HepG2 (cell line): Measurements from ENCODE around the gene MFN2. TPM values are rescaled to one million over a fixed set of nuclear protein-coding genes. Genes with fewer than 3 reads are reported as not detected.

Experiments used
- ATAC-seq: fragments of 200-7000 bp; cut with Tn5 transposase; 3 replicates; pipeline ENCODE4 v1.9.1; 2020; ENCODE audit warnings: mild to moderate bottlenecking, moderate library complexity
- BruUV-seq: library from RNA; stranded (reverse); fragments of 400-500 nt; replicated peaks from 2 replicates; lab custom pipeline; 2021; lab: Mats Ljungman, UMichigan
- CTCF ChIA-PET: fragments of 300-600 bp; formaldehyde crosslinking; extraction: SDS; loops from one replicate; lab custom pipeline; 2021; ENCODE audit warnings: low total read pairs, inconsistent platforms, low intra/inter-chr PET ratio; lab: Yijun Ruan, JAX
- POLR2A ChIA-PET: fragments of 350-600 bp; sonication (Branson Sonifier 250); formaldehyde crosslinking; loops from one replicate; lab custom pipeline; 2020; ENCODE audit warnings: antibody characterized with exemption, inconsistent platforms; lab: Yijun Ruan, JAX
- DNase-seq: peaks from one replicate; pipeline ENCODE4 v3.0.0-alpha.2; 2015; ENCODE audit warnings: low spot score
- FAIRE-seq: peaks from 3 replicates; lab custom pipeline; 2011; peaks lifted over from hg19 to GRCh38; lab: Jason Lieb, UNC
- H2AFZ ChIP-seq: one replicate; pipeline ENCODE4 v1.6.1; 2011; ENCODE audit warnings: low read length, inconsistent platforms
- H3K27ac ChIP-seq: fragments of 300-600 bp; 3 replicates; pipeline ENCODE4 v1.8.0; 2011; ENCODE audit warnings: mixed run types, mild to moderate bottlenecking, mixed read lengths, low read length, inconsistent platforms; ENCODE audit not compliant: insufficient read depth; ENCODE audit errors: extremely low read length
- H3K27me3 ChIP-seq, 2 experiments: fragments of 200-600 bp in 1 of 2; 2 replicates in 1 of 2; 3 replicates in 1 of 2; pipeline versions ENCODE4 v1.6.0 to v1.8.0; 2011; ENCODE audit warnings: low read length in 2 of 2, mild to moderate bottlenecking in 2 of 2, moderate library complexity in 2 of 2, inconsistent platforms in 1 of 2; ENCODE audit not compliant: insufficient read depth in 2 of 2, control insufficient read depth in 1 of 2
- H3K36me3 ChIP-seq, 2 experiments: fragments of 200-600 bp in 1 of 2; replicated peaks in 1 of 2; 2 replicates in 1 of 2; 3 replicates in 1 of 2; pipeline versions ENCODE4 v1.5.1 to v1.8.0; 2011; ENCODE audit warnings: low read length in 2 of 2, inconsistent platforms in 1 of 2; ENCODE audit not compliant: insufficient read depth in 2 of 2, control insufficient read depth in 1 of 2
- H3K4me1 ChIP-seq: 2 replicates; pipeline ENCODE4 v1.5.1; 2012; ENCODE audit warnings: low read length, inconsistent platforms; ENCODE audit not compliant: insufficient read depth
- H3K4me2 ChIP-seq: 2 replicates; pipeline ENCODE4 v1.6.0; 2011; ENCODE audit warnings: low read depth, low read length, inconsistent platforms
- H3K4me3 ChIP-seq, 3 experiments: fragments of 200-600 bp in 1 of 3; sonication (generic), shearing (Covaris generic) in 1 of 3; replicated peaks in 1 of 3; 2 replicates each; pipeline ENCODE4 v1.5.1; 2011 to 2016; ENCODE audit warnings: low read length in 3 of 3, inconsistent platforms in 2 of 3, low read depth in 2 of 3, mild to moderate bottlenecking in 2 of 3, control low read depth in 1 of 3, mixed read lengths in 1 of 3; ENCODE audit not compliant: insufficient read depth in 1 of 3
- H3K79me2 ChIP-seq: one replicate; pipeline ENCODE4 v1.6.1; 2011; ENCODE audit warnings: low read length, inconsistent platforms; ENCODE audit not compliant: insufficient read depth
- H3K9ac ChIP-seq: 2 replicates; pipeline ENCODE4 v1.6.0; 2011; ENCODE audit warnings: mild to moderate bottlenecking, low read depth, low read length, inconsistent platforms; ENCODE audit not compliant: insufficient read depth
- H3K9me3 ChIP-seq: 2 replicates; pipeline ENCODE4 v1.5.1; 2012; ENCODE audit warnings: mild to moderate bottlenecking, low read length
- H4K20me1 ChIP-seq: 2 replicates; pipeline ENCODE4 v1.6.0; 2011; ENCODE audit warnings: inconsistent platforms, mild to moderate bottlenecking, low read length, moderate library complexity; ENCODE audit not compliant: insufficient read depth
- GABPB1 ChIP-seq: IDR thresholded peaks from 2 replicates; pipeline ENCODE4 v1.6.1; 2016; ENCODE audit warnings: mild to moderate bottlenecking, missing genetic modification reagents, moderate library complexity, missing compliant biosample characterization
- PAWR ChIP-seq: sonication (generic); formaldehyde crosslinking; IDR thresholded peaks from 2 replicates; pipeline ENCODE4 v1.4.0; 2020; ENCODE audit warnings: missing genetic modification reagents, mild to moderate bottlenecking, borderline replicate concordance
- SCMH1 ChIP-seq: sonication (generic); formaldehyde crosslinking; IDR thresholded peaks from 2 replicates; pipeline ENCODE4 v1.9.0; 2021; ENCODE audit warnings: missing genetic modification reagents, mild to moderate bottlenecking, borderline replicate concordance
- ZBTB42 ChIP-seq: sonication (generic); formaldehyde crosslinking; IDR thresholded peaks from 2 replicates; pipeline ENCODE4 v1.5.0; 2020; ENCODE audit warnings: mild to moderate bottlenecking, missing genetic modification reagents
- ZBTB7A ChIP-seq: sonication (generic); formaldehyde crosslinking; IDR thresholded peaks from 2 replicates; pipeline ENCODE4 v1.8.0; 2022; ENCODE audit warnings: mild to moderate bottlenecking, missing genetic modification reagents
- ZFX ChIP-seq: sonication (generic); formaldehyde crosslinking; IDR thresholded peaks from 2 replicates; pipeline ENCODE4 v1.4.0; 2020; ENCODE audit warnings: mild to moderate bottlenecking, low read depth, missing genetic modification reagents, moderate library complexity
- ZNF367 ChIP-seq: sonication (generic); formaldehyde crosslinking; IDR thresholded peaks from 2 replicates; pipeline ENCODE4 v1.4.0; 2020; ENCODE audit warnings: missing genetic modification reagents, borderline replicate concordance
- ZNF530 ChIP-seq: sonication (generic); formaldehyde crosslinking; IDR thresholded peaks from 2 replicates; pipeline ENCODE4 v1.5.0; 2020; ENCODE audit warnings: low read depth, mild to moderate bottlenecking, missing genetic modification reagents
- ZNF672 ChIP-seq: sonication (generic); formaldehyde crosslinking; IDR thresholded peaks from 2 replicates; pipeline ENCODE4 v1.8.1; 2022; ENCODE audit warnings: missing genetic modification reagents
- ZNF777 ChIP-seq: sonication (generic); formaldehyde crosslinking; IDR thresholded peaks from 2 replicates; pipeline ENCODE4 v1.4.0; 2020; ENCODE audit warnings: missing genetic modification reagents
- WGBS: methylation state at CpG from one replicate; pipeline ENCODE4 v1.1.6; 2017; ENCODE audit warnings: low lambda C conversion rate; 5-methylcytosine and 5-hydroxymethylcytosine counted together
- in situ Hi-C: cut with HindIII; loops from 2 replicates; pipeline ENCODE4 v1.10.0; 2017; ENCODE audit warnings: low pct_unique_long_range_greater_than_20kb; ENCODE audit not compliant: extremely low pct_ligation_motif_present
- intact Hi-C: fragments of 100-400 bp; cut with micrococcal nuclease; formaldehyde crosslinking; loops from one replicate; pipeline ENCODE4 v1.10.0; 2022; ENCODE audit not compliant: unreplicated experiment
- polyA plus RNA-seq, 8 experiments: library from polyadenylated mRNA; depleted of rRNA in 3 of 8; stranded (reverse) in 7 of 8; unstranded in 1 of 8; fragments of >200 nt; fragmentation: Illumina TruSeq in 4 of 8; extraction: Trizol in 4 of 8; gene quantifications; 2 replicates each; pipeline versions ENCODE4 v1.2.1 to v1.2.3, GENCODE V29; 2011 to 2016; ENCODE audit warnings: low read depth in 4 of 8, missing spikeins in 1 of 8, mixed read lengths in 1 of 8; ENCODE audit not compliant: insufficient read depth in 1 of 8
- total RNA-seq, 5 experiments: library from RNA; depleted of rRNA; stranded (reverse); fragments of >200 nt; fragmentation: Illumina TruSeq; extraction: Trizol; gene quantifications; 2 replicates each; pipeline ENCODE4 v1.2.3, GENCODE V29; 2016; ENCODE audit warnings: low read depth in 1 of 5
- TF ChIP-seq, protein P1 (sequence below): sonication (generic); formaldehyde crosslinking; IDR thresholded peaks from 2 replicates; pipeline ENCODE4 v1.4.0; 2020; ENCODE audit warnings: missing genetic modification reagents
- TF ChIP-seq, protein P2 (sequence below): sonication (generic); formaldehyde crosslinking; IDR thresholded peaks from 2 replicates; pipeline ENCODE4 v1.4.0; 2020; ENCODE audit warnings: mild to moderate bottlenecking, missing genetic modification reagents
- TF ChIP-seq, protein P3 (sequence below): sonication (generic); formaldehyde crosslinking; IDR thresholded peaks from 2 replicates; pipeline ENCODE4 v1.4.0; 2020; ENCODE audit warnings: missing genetic modification reagents, mild to moderate bottlenecking, borderline replicate concordance
- TF ChIP-seq, protein P4 (sequence below): sonication (generic); formaldehyde crosslinking; IDR thresholded peaks from 2 replicates; pipeline ENCODE4 v1.4.0; 2020; ENCODE audit warnings: missing genetic modification reagents

MFN2 gene
- total and polyA plus RNA-seq, 2 of the 13 experiments (the other 11 are each of a cell fraction or from before 2014, with no cell fraction given) = 38.7 to 60.9 TPM

DNA sequence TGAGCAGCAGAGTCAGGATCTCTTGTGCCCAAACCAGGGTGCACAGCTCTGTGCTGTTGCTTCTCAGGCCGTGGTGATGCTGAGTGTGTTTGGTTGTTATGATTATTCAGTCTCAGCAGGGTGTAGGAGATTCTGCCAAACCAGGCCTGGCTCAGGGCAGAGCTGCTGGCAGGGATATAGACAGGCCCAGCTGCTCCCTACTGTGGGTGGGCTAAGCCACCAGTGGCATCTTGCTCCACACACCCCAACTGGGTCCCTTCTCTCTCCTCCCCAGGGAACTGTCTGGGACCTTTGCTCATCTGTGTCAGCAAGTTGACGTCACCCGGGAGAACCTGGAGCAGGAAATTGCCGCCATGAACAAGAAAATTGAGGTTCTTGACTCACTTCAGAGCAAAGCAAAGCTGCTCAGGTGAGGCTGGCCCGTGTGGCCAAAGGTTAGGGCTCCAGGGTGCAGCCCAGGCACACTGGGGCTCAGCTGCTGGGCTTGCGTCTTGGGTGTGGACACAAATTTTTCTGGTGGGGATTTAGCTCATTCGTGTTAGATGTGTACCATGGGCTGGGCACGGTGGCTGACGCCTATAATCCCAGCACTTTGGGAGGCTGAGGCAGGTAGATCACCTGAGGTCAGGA is 29.2 kb downstream of the MFN2 start:
- Histone ChIP-seq H3K27ac (no peak overlapping the region), H3K4me1 (no peaks in the 10 kb centered on the region), H3K9ac (no peak overlapping the region)
- CTCF ChIA-PET = no interaction called here
- ATAC-seq (no peak), DNase-seq (no peak)
- WGBS = 96% methylated on average over 6 of the region's 9 CpGs
- TF ChIP-seq, protein P1, sequence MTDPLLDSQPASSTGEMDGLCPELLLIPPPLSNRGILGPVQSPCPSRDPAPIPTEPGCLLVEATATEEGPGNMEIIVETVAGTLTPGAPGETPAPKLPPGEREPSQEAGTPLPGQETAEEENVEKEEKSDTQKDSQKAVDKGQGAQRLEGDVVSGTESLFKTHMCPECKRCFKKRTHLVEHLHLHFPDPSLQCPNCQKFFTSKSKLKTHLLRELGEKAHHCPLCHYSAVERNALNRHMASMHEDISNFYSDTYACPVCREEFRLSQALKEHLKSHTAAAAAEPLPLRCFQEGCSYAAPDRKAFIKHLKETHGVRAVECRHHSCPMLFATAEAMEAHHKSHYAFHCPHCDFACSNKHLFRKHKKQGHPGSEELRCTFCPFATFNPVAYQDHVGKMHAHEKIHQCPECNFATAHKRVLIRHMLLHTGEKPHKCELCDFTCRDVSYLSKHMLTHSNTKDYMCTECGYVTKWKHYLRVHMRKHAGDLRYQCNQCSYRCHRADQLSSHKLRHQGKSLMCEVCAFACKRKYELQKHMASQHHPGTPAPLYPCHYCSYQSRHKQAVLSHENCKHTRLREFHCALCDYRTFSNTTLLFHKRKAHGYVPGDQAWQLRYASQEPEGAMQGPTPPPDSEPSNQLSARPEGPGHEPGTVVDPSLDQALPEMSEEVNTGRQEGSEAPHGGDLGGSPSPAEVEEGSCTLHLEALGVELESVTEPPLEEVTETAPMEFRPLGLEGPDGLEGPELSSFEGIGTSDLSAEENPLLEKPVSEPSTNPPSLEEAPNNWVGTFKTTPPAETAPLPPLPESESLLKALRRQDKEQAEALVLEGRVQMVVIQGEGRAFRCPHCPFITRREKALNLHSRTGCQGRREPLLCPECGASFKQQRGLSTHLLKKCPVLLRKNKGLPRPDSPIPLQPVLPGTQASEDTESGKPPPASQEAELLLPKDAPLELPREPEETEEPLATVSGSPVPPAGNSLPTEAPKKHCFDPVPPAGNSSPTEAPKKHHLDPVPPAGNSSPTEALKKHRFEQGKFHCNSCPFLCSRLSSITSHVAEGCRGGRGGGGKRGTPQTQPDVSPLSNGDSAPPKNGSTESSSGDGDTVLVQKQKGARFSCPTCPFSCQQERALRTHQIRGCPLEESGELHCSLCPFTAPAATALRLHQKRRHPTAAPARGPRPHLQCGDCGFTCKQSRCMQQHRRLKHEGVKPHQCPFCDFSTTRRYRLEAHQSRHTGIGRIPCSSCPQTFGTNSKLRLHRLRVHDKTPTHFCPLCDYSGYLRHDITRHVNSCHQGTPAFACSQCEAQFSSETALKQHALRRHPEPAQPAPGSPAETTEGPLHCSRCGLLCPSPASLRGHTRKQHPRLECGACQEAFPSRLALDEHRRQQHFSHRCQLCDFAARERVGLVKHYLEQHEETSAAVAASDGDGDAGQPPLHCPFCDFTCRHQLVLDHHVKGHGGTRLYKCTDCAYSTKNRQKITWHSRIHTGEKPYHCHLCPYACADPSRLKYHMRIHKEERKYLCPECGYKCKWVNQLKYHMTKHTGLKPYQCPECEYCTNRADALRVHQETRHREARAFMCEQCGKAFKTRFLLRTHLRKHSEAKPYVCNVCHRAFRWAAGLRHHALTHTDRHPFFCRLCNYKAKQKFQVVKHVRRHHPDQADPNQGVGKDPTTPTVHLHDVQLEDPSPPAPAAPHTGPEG = no peak
- TF ChIP-seq SCMH1 (CRISPR knock-in tag) (no peak), ZBTB42 (CRISPR knock-in tag) (no peak), ZNF367 (CRISPR knock-in tag) (no peak), ZFX (CRISPR knock-in tag) (no peak), GABPB1 (CRISPR knock-in tag) (no peak), ZNF777 (no peak), ZNF530 (CRISPR knock-in tag) (no peak), PAWR (no peak), ZBTB7A (CRISPR knock-in tag) (no peak), ZNF672 (CRISPR knock-in tag) (no peak)
- TF ChIP-seq, protein P2, sequence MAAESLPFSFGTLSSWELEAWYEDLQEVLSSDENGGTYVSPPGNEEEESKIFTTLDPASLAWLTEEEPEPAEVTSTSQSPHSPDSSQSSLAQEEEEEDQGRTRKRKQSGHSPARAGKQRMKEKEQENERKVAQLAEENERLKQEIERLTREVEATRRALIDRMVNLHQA = no peak
- TF ChIP-seq, protein P3, sequence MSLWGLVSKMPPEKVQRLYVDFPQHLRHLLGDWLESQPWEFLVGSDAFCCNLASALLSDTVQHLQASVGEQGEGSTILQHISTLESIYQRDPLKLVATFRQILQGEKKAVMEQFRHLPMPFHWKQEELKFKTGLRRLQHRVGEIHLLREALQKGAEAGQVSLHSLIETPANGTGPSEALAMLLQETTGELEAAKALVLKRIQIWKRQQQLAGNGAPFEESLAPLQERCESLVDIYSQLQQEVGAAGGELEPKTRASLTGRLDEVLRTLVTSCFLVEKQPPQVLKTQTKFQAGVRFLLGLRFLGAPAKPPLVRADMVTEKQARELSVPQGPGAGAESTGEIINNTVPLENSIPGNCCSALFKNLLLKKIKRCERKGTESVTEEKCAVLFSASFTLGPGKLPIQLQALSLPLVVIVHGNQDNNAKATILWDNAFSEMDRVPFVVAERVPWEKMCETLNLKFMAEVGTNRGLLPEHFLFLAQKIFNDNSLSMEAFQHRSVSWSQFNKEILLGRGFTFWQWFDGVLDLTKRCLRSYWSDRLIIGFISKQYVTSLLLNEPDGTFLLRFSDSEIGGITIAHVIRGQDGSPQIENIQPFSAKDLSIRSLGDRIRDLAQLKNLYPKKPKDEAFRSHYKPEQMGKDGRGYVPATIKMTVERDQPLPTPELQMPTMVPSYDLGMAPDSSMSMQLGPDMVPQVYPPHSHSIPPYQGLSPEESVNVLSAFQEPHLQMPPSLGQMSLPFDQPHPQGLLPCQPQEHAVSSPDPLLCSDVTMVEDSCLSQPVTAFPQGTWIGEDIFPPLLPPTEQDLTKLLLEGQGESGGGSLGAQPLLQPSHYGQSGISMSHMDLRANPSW (CRISPR knock-in tag) = no peak
- TF ChIP-seq, protein P4, sequence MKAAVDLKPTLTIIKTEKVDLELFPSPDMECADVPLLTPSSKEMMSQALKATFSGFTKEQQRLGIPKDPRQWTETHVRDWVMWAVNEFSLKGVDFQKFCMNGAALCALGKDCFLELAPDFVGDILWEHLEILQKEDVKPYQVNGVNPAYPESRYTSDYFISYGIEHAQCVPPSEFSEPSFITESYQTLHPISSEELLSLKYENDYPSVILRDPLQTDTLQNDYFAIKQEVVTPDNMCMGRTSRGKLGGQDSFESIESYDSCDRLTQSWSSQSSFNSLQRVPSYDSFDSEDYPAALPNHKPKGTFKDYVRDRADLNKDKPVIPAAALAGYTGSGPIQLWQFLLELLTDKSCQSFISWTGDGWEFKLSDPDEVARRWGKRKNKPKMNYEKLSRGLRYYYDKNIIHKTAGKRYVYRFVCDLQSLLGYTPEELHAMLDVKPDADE (CRISPR knock-in tag) = no peak
- TF ChIP-seq, all 625 proteins: peak for 0
- no peaks in the 10 kb centered on the region for H3K9me3 ChIP-seq
- H3K4me2 ChIP-seq = no peak overlapping the region
- in situ Hi-C loops = no loop called here
- peaks cover 41 to 68% of the 10 kb centered on the region in 2 experiments for H3K36me3 ChIP-seq
- no peaks in the 10 kb centered on the region for H3K79me2 ChIP-seq
- no peaks in the 10 kb centered on the region for H4K20me1 ChIP-seq
- intact Hi-C loops = no loop called here
- no peak overlapping the region for H3K4me3 ChIP-seq
- POLR2A ChIA-PET = interaction anchor here (1.4 kb wide), 1 partner anchor 10 kb away, joined by 6 read pairs; the partner anchor contains the start of gene MIIP
- H3K27me3 ChIP-seq = no peaks in the 10 kb centered on the region
- H2AFZ ChIP-seq = no peak overlapping the region
- no peak for FAIRE-seq
- BruUV-seq = no TSS peak
